Mesenteric fat pad (tissue), 1 donor: Measurements from ENCODE around the gene HSBP1L1. TPM values are rescaled to one million over a fixed set of nuclear protein-coding genes. Genes with fewer than 3 reads are reported as not detected.
A peak's percentile ranks its signal among the peaks of the same experiment; 100 is the strongest.
"Not testable (repeated sequence)": the region's sequence is repeated elsewhere in the genome, so short reads cannot be mapped to it uniquely, and the experiment has no call there.

Experiments
- DNase-seq: peaks from one replicate; pipeline ENCODE4 v3.0.0-alpha.2; 2020; ENCODE audit warnings: low spot score
- total RNA-seq: library from RNA; stranded (reverse); fragmentation: NEBNext Ultra II Directional; extraction: Animal tissue kit (Norgen Biotek cat#: 25700); gene quantifications from one replicate; pipeline ENCODE4 v1.2.1, GENCODE V29; 2021
- donor health status: DM: yes; HTN: yes; CAD: no.

The HSBP1L1 gene
- total RNA-seq, 1 donor from 2014 or later, result 18.8 TPM

- DNase-seq, result no peak
These were observed 18.8 kb downstream of the HSBP1L1 start for GRCh38 chr18:79983253-79983652.

GRCh38 chr18:79983793-79984192 lies 19.4 kb downstream of the HSBP1L1 start:
- peak; percentile 26 for DNase-seq

GRCh38 chr18:79985172-79985571 lies 20.7 kb downstream of the HSBP1L1 start:
- DNase-seq, result peak; percentile 71

GRCh38 chr18:79986726-79987125 lies 22.3 kb downstream of the HSBP1L1 start:
- peak; percentile 14 for DNase-seq

GRCh38 chr18:79987566-79987965 lies 23.1 kb downstream of the HSBP1L1 start:
- no peak for DNase-seq

DNA sequence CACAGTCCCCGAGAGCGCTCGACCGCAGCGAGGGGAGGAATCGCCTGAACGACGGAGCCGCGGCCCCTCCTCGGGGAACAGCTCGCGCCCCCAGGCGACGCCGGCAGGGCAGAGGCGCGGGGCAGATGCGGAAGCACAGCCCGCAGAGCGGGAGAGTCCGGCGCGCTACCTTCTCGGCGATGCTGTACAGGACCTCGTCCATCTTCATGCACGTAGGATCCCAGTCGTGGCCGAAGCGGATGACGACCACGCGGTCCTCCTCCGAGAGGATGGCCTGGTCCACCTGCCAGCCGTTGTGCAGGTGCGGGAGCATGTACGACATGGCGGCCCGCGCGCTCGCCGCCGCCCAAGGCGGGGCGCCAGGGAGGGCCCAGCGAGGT lies 23.6 kb downstream of the HSBP1L1 start:
- no peak for DNase-seq

GRCh38 chr18:79988451-79989194 lies 24.2 kb downstream of the HSBP1L1 start, which contains the start of gene TXNL4A:
Gene TXNL4A (minus strand): TSS chr18:79988563. CDS start chr18:79988392, 171 bp downstream.
- DNase-seq, result peak; percentile 95

- no peak for DNase-seq
These were observed 24.7 kb downstream of the HSBP1L1 start for GRCh38 chr18:79989195-79989497.

DNA sequence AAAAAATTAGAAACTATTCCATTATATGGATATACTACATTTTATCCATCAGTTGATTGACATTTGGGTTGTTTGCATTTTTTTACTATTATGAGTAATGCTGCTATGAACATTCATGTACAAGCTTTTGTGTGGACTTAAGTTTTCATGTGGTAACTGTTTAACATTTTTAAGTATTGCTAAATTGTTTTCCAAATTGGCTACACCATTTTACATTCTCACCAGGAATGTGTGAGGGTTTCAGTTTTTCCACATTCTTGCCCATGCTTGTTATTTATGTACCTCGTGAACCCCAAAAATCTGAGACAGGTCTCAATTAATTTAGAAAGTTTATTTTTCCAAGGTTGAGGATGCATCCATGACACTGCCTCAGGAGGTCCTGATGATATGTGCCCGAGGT lies 27.1 kb downstream of the HSBP1L1 start:
- DNase-seq, result no peak

DNA sequence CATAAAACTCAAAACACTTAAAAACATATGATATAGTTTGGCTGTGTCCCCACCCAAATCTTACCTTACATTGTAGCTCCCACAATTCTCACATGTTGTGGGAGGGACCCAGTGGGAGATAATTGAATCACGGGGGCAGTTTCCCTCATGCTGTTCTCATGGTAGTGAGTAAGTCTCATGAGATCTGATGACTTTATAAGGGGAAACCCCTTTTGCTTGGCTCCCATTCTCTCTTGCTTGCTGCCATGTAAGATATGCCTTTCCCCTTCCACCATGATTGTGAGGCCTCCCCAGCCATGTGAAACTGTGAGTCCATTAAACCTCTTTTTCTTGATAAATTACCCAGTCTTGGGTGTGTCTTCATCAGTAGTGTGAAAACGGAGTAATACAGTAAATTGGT lies 35.3 kb downstream of the HSBP1L1 start:
- not testable (repeated sequence) for DNase-seq

DNA sequence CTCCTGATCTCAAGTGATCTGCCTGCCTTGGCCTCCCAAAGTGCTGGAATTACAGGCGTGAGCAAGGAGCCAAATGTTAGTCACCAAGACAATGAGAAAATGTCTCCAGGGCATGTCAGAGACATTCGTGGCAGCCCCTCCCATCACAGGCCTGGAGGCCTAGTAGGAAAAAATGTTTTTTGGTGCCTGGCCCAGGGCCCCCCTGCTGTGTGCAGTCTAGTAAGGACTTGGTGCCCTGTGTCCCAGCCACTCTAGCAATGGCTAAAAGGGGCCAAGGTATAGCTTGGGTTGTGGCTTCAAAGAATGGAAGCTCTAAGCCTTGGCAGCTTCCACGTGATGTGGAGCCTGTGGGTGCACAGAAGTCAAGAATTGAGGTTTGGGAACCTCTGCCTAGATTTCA lies 36.4 kb downstream of the HSBP1L1 start:
- DNase-seq, result no peak

DNA sequence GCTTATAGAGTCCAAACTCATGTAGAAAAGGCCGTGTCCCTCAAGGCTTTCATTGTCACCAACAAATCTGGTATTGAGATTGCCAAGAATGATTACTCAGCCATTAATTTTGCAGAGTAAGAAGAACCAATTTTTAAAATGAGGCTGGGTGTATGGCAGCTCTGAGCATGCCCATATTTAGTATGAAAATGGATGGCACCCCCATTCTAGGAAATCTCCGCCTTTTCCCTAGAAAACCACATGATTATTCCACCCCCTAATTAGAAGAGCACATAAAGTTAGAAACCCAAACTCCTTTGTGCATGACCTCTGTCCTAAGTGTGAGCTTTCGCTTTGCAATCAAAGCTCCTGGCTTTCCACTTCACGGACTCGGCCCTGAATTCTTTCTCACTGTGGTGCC lies 38.0 kb downstream of the HSBP1L1 start:
- DNase-seq, result no peak

- no peak for DNase-seq
These were observed 40.3 kb downstream of the HSBP1L1 start for GRCh38 chr18:80004600-80005342.

DNA sequence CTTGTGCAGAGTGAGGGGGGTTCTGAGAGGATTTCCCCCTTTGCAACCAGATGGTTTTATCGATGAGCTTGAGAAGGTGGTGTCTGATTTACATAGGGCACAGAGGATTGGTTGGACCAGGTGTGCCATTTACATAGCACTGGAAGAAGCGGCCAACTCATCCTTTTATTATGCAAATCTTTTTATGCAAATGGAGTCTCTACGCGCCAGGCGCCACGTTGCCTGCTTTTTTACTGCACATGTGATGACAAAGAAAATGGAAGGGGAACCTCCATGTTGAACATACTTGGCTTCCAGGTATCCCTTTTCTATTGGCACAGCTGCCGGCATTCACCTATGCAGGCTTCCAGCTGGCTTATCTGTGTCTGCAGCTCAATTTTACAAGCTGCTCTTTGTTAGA lies 42.3 kb downstream of the HSBP1L1 start:
- DNase-seq, result no peak

DNA sequence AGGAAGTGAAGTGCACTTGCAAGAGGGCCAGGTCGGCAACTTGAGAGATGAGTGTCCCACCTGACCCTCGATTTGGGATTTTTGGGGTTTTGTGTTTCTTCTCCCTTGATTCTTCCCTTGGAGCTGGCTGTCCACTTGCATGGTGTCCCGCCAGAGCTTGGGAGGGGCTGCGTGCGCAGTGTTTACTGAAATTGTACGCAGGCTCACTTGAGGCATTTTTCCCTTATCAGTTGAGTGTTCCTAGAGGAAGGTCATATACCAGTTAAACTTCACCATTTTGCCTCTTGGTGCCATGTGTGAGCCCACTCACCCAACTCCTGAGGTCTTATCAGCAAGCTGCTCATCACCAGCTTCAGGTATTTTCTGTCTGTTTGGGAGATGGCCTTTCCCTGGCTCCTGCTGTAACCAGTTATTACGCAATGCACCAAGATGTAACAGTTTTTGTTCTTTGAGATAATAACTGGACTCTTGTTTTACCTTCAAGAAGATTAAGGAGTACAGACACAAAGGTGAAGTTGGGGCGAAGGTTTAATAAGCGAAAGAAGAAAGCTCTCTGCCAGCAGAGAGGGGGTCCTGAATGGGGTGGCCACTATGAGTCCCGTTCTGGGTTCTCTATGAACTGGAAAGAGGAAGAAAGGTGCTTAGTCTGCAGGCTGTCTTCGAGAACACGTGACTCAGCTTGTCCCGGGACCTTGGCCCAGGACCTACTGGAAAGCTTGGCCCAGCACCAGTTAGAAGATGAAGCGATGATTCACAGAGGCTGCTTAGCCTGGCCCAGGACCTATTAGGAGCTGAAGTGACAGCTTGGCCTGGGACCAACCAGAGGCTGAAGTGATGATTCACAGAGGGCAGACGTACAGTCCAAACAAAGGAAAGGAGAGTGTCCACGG lies 45.5 kb downstream of the HSBP1L1 start:
- no peak for DNase-seq

GRCh38 chr18:80010551-80010906 lies 46.1 kb downstream of the HSBP1L1 start:
- no peak for DNase-seq

DNA sequence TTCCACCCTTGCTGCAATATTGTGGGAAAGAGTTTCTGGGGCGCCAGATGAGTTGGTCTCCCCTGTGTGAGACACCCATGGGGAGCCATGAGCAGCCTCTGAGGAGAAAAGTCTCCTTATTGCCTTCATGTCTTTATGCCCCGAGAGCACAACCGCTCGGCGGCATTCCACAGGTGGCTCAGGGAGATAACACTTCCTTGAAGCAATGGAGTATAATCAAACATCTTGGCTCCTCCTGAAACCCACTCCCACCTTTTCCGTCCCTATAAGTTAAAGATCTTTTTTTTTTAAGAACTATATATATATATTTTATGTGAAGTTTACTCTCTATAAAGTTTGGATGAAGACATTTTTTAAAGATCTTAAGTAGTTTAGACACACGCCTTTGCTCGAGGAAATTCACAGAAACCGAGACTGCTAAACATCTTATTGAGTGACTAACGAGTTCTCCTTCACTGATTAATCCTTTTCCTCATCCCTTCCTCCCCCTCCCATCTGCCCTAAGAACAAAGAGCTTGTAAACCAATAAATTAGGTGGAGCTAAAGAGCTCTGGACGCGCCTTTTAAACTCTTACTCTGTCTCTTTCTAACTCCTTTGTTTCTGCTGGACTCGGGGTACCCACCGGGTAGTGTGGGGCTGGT lies 47.2 kb downstream of the HSBP1L1 start:
- not testable (repeated sequence) for DNase-seq

DNA sequence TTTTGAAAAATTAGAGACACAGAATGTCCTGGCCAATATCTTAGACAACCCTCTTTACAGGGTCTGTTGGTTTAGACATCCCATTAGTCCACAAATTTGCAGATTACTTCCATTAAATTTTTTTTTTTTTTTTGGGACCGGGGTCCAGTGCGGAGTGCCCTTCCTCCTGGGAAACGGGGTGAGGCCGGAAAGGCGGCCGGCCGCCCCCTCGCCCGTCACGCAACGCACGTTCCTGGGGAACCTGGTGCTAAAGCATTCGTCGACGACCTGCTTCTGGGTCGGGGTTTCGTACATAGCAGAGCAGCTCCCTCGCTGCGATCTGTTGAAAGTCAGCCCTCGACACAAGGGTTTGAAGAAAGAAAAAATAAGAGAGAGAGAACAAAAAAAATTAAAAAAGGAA lies 48.3 kb downstream of the HSBP1L1 start:
- no peak for DNase-seq
